SIG-M5 treated with dmso at 0.1 percent for 504 hours (cell line): ENCODE results near the gene TP53RK.

Experiments
- DNase-seq: peaks from one replicate; lab custom pipeline; 2025; ENCODE audit not compliant: unreplicated experiment; lab: John Stamatoyannopoulos, UW

The TP53RK gene

GRCh38 chr20:46666306-46666705, 22.9 kb downstream of the TP53RK start:
- no peak for DNase-seq

- no peak for DNase-seq
Observed at GRCh38 chr20:46665602-46666001, 23.6 kb downstream of the TP53RK start.

DNA sequence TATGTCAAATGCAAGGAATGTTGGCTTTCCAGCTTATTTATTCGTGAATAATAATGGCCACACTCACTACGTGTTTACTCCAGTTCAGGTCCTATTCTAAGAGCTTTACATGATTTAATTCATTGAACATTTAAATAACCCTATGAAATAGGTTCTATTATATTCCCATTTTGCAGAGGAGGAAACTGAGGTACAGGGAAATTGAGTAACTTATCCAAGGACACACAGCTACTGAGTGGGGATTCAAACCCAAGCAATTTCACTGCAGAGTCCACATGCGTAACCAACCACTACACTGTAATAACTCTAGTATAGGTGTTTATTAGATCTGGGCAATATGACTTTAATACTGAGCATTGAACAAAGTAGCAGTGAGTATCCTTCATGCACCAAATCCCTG, 25.7 kb downstream of the TP53RK start:
- no peak for DNase-seq

GRCh38 chr20:46661659-46662058, 27.6 kb downstream of the TP53RK start:
- no peak for DNase-seq

GRCh38 chr20:46660487-46660886, 28.8 kb downstream of the TP53RK start:
- DNase-seq = no peak

GRCh38 chr20:46657618-46658017, 31.6 kb downstream of the TP53RK start:
- DNase-seq = no peak

DNA sequence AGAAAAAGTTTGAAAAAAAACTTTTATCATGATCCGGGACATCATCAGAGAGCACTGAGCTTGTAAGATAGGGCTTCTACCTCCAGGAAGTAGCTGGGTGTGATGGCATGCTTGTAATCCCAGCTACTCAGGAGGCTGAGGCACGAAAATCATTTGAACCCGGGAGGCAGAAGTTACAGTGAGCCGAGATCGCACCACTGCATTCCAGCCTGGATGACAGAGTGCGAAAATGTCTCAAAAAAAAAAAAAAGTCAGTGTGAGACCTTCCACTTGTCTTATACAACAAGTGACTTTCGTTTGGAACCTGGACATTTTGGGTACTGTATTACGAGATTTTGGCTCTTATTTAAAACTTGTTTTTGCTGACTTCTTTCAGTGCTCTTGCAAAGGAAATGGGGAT, 32.1 kb downstream of the TP53RK start:
- DNase-seq = no peak

DNA sequence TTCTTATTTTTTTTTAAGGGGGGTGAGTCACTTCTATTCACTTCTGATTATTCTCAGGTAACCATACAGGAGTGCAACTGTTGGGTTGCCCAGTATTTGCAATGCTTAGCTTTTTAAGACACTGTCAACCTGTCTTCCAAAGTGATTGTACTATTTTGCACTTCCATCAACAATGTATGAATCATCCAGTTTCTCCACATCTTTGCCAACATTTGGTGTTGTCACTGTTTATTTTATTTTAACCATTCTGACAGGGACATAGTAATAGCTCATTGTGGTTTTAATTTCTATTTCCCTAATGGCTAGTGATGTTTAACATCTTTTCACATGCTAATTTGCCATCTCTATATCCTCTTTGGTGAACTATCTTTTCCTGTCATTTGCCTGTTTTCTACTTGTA, 36.5 kb downstream of the TP53RK start:
- DNase-seq = no peak

DNA sequence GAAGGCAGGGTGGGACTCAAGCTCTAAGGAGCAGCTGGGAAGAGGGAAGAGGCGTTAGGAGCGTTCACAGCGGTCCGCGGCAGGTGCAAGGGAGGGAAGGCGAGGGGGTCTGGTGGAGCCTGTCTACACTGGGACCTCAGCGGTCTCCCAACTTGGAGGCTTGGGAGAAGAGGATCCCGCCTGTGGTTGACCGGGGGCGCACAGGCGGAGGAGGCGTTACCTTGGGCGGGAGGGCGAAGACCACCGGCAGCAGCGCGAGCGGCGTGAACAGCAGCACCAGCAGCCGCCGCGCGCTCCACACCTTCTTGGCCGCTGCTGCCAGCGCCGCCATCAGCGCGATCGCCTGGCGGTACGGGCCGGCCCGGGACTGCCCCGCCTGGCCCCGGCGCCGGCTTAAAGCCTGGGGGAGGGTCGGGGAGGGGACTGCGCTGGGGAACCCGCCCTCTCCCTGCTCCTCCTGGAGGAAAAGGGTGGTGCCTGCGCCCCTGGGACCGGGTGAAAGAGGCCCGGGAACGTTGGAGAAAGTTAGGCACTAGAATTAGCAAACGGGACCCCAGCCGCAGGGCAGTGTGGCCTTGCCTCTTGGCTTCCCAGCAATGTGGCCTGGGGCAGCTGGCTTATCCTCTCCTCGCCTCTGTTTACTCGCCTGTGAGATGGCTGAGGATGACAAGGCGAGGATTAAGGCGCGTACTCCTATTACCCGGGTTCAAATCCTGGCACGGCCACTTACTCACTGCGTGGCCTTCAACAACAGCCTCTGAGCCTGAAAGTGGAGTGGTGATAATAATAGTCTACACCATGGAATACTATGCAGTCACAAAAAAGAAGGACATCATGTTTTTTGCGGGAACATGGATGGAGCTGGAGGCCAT, 37.9 kb downstream of the TP53RK start, which contains the start of gene SLC13A3:
SLC13A3 (minus strand) TSS at position 369 of the 872 bp plus-strand sequence; CDS start at position 331, 38 bp downstream.
- DNase-seq = no peak

DNA sequence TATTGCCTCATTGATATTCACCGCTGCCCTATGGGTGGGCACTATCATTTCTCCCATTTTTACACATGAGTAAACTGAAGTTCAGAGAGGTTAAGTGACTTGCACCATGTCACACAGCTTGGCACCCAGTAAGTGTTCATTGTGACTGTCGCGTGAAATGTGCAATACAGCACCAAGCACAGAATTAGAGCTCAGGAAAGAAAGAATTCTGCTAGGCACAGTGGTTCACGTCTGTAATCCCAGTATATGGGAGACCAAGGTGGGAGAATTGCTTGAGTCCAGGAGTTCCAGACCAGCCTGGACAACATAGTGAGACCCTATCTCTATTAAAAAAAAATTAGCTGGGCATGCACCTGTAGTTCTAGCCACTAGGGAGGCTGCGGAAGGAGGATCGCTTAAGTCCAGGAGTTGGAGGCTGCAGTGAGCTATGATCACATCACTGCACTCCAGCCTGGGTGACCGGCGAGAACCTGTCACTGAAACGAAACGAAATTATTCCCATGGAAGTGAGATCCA, 38.6 kb downstream of the TP53RK start:
- no peak for DNase-seq

DNA sequence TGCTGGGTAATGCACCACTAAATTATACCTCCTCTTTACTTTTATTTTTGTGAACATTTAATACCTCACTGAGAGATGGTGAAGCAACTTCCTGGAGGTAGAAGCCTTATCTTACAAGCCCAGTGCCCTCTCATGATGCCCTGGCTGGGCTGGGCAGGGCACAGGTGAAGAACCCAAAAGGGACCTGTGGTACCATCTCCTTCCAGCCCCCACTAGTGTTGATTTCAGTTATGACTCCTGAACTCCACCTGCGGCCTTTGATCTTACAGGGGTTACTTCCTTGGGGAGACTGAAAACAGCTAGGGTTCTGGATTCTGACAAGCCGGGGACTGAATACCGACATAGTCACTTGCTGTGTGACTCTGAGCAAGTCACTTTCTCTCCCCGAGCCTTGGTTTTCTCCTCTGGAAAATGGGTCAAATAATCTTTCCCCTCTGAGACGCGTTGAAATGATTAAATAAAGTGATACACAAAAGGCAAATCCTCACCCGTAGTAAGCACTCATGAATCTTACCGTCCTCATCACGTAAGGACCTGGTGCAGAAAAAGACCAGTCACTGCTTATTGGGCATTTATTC, 39.2 kb downstream of the TP53RK start:
- DNase-seq = no peak

GRCh38 chr20:46649650-46649949, 39.6 kb downstream of the TP53RK start:
- no peak for DNase-seq

- no peak for DNase-seq
Observed at GRCh38 chr20:46648903-46649649, 40.2 kb downstream of the TP53RK start.

GRCh38 chr20:46647469-46647868, 41.8 kb downstream of the TP53RK start:
- DNase-seq = no peak

- DNase-seq = no peak
Observed at GRCh38 chr20:46646659-46647380, 42.4 kb downstream of the TP53RK start.

- DNase-seq = no peak
Observed at GRCh38 chr20:46646122-46646521, 43.1 kb downstream of the TP53RK start.

GRCh38 chr20:46644733-46645132, 44.5 kb downstream of the TP53RK start:
- no peak for DNase-seq

DNA sequence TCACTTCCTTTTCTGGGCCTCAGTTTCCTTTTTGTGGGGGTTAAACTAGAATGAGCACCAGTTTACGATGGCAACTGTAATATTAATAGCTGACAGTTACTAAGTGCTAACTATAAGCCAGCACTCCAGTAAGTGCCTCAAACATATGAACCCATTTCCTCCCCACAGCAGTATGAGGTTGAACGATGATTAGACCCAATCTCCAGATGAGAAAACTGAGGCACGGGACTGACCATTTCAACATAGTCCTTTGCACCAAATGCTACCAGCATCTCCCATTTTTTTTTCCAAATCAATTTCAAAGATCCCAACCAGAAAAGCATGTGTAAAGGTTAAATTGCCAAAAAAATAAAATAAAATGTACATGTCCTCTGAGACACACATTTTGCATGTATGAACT, 45.1 kb downstream of the TP53RK start:
- DNase-seq = no peak

DNA sequence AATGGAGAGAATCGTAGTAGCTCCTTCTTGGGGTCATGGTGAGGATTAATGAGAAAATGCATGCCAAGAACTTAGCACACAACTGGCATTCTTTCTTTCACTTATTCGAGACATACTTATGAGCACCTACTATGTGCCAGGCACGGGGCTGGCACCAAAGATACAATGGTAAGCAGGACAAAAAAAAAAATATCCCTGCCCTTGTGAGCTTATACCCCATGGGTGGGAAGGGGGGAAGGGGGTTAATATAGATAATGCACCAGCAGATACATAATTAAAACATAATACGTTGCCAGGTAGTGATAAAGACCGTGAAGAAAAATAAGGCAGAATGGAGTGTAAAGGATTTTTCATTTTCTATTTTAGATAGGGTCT, 46.3 kb downstream of the TP53RK start:
- DNase-seq = no peak

DNA sequence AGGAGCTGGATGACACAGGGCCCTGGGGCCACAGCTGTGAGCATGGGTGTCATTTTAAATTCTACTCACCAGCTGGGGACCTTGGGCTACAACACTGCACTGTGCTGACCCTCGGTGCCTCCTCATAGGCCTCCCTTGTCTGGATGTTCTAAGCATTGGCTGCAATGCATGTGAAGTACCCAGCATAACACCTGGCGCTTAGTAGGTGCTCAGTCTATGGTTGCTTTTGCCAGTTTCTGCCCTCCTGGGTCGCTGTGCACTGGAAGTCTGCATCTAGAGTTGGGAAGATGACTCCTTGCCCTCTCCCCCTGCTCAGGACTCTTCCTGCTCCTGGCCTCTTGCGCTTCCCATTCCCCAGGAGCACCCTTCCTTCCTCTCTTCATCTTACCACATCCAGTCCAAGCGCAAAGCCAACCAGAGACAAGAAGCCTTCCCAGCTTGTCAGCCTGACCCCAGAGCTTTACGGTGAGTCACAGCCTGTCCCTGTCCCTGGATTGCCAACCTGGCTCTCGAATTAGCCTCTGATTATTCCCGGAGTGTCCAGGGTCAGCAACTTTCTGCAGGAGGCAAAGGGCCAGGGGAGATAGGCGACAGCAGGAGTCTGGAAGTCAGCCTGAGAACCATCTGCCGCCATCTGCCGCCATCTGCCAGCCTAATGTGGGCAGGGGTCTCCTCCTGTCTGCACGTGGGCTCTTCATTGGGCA, 46.8 kb downstream of the TP53RK start:
- DNase-seq = no peak

GRCh38 chr20:46641424-46641823, 47.8 kb downstream of the TP53RK start:
- no peak for DNase-seq
